WTC11 (cell line): ENCODE data around the gene RSPRY1. TPM values are rescaled to one million over a fixed set of nuclear protein-coding genes. Genes with fewer than 3 reads are reported as not detected.

Experiments used
- ATAC-seq: fragments of 200-7000 bp; cut with Tn5 transposase; 2 replicates; pipeline ENCODE4 v1.10.0; 2021; ENCODE audit warnings: mild to moderate bottlenecking, moderate library complexity
- CTCF ChIA-PET: fragments of 300-600 bp; sonication (Branson Sonifier 250); formaldehyde crosslinking; loops from one replicate; lab custom pipeline; 2021; ENCODE audit warnings: antibody characterized with exemption; lab: Charles Lee
- POLR2A ChIA-PET: fragments of 350-600 bp; sonication (Branson Sonifier 250); formaldehyde crosslinking; loops from one replicate; lab custom pipeline; 2021; ENCODE audit warnings: antibody characterized with exemption; lab: Charles Lee
- DNase-seq: peaks from one replicate; pipeline ENCODE4 v3.0.0; 2021; ENCODE audit warnings: low spot score
- H3K27ac Mint-ChIP-seq: 2 replicates; pipeline ENCODE4 v1.8.0; 2021; ENCODE audit warnings: mixed read lengths
- H3K27me3 Mint-ChIP-seq: 2 replicates; pipeline ENCODE4 v1.8.0; 2021; ENCODE audit warnings: low read depth, mild to moderate bottlenecking, moderate library complexity, mixed read lengths
- H3K36me3 Mint-ChIP-seq: 2 replicates; pipeline ENCODE4 v1.8.0; 2021; ENCODE audit warnings: mixed read lengths
- H3K4me1 Mint-ChIP-seq: 2 replicates; pipeline ENCODE4 v1.8.0; 2022; ENCODE audit warnings: mixed read lengths
- H3K4me3 Mint-ChIP-seq: 2 replicates; pipeline ENCODE4 v1.8.0; 2021; ENCODE audit warnings: mild to moderate bottlenecking, moderate library complexity, mixed read lengths
- H3K9me3 Mint-ChIP-seq: 2 replicates; pipeline ENCODE4 v1.8.0; 2021; ENCODE audit warnings: mixed read lengths
- ATF1 ChIP-seq: sonication (generic); formaldehyde crosslinking; IDR thresholded peaks from 2 replicates; pipeline ENCODE4 v1.8.1; 2023; ENCODE audit warnings: mild to moderate bottlenecking, moderate library complexity, missing genetic modification reagents
- FOXK1 ChIP-seq: sonication (generic); formaldehyde crosslinking; IDR thresholded peaks from 2 replicates; pipeline ENCODE4 v1.8.0; 2022; ENCODE audit warnings: mild to moderate bottlenecking, moderate library complexity, missing genetic modification reagents
- GRHL2 ChIP-seq: fragments of 250-450 bp; sonication (Bioruptor Pico); IDR thresholded peaks from 2 replicates; pipeline ENCODE4 v1.8.0; 2022; ENCODE audit warnings: mild to moderate bottlenecking, moderate library complexity; ENCODE audit not compliant: insufficient replicate concordance, severe bottlenecking
- JUN ChIP-seq: sonication (generic); formaldehyde crosslinking; IDR thresholded peaks from 2 replicates; pipeline ENCODE4 v1.8.0; 2023; ENCODE audit warnings: mild to moderate bottlenecking, missing genetic modification reagents
- MYBL2 ChIP-seq: sonication (generic); formaldehyde crosslinking; IDR thresholded peaks from 2 replicates; pipeline ENCODE4 v1.8.1; 2023; ENCODE audit warnings: mild to moderate bottlenecking, moderate library complexity, missing genetic modification reagents
- NR2C2 ChIP-seq: sonication (generic); formaldehyde crosslinking; IDR thresholded peaks from 2 replicates; pipeline ENCODE4 v1.8.0; 2022; ENCODE audit warnings: mild to moderate bottlenecking, missing genetic modification reagents
- OVOL2 ChIP-seq: fragments of 250-450 bp; sonication (Bioruptor Pico); IDR thresholded peaks from 2 replicates; pipeline ENCODE4 v1.9.0; 2021; ENCODE audit warnings: mild to moderate bottlenecking, borderline replicate concordance
- TCF7 ChIP-seq: sonication (generic); formaldehyde crosslinking; IDR thresholded peaks from 2 replicates; pipeline ENCODE4 v1.8.0; 2022; ENCODE audit warnings: mild to moderate bottlenecking, low read depth, missing genetic modification reagents, moderate library complexity
- TP53 ChIP-seq: sonication (generic); formaldehyde crosslinking; IDR thresholded peaks from 2 replicates; pipeline ENCODE4 v1.8.1; 2023; ENCODE audit warnings: mild to moderate bottlenecking, missing genetic modification reagents
- ZBTB21 ChIP-seq: sonication (generic); formaldehyde crosslinking; IDR thresholded peaks from 2 replicates; pipeline ENCODE4 v1.8.1; 2023; ENCODE audit warnings: mild to moderate bottlenecking, missing genetic modification reagents, borderline replicate concordance
- ZNF219 ChIP-seq: sonication (generic); formaldehyde crosslinking; IDR thresholded peaks from 2 replicates; pipeline ENCODE4 v1.8.0; 2023; ENCODE audit warnings: missing genetic modification reagents, mild to moderate bottlenecking, borderline replicate concordance
- ZNF423 ChIP-seq: fragments of 250-450 bp; sonication (Bioruptor Pico); IDR thresholded peaks from 2 replicates; pipeline ENCODE4 v2.1.2; 2022; ENCODE audit warnings: mild to moderate bottlenecking, moderate library complexity
- total RNA-seq: library from RNA; stranded (reverse); gene quantifications from 3 replicates; pipeline ENCODE4 v1.2.3, GENCODE V29; 2021
- TF ChIP-seq, protein P1 (sequence below): sonication (generic); formaldehyde crosslinking; IDR thresholded peaks from 2 replicates; pipeline ENCODE4 v1.8.1; 2023; ENCODE audit warnings: mild to moderate bottlenecking, missing genetic modification reagents
- TF ChIP-seq, protein P2 (sequence below): fragments of 250-450 bp; sonication (Bioruptor Pico); IDR thresholded peaks from 2 replicates; pipeline ENCODE4 v1.9.0; 2021; ENCODE audit warnings: moderate library complexity, mild to moderate bottlenecking, inconsistent platforms, borderline replicate concordance
- TF ChIP-seq, protein P3 (sequence below): fragments of 250-450 bp; sonication (Bioruptor Pico); IDR thresholded peaks from 2 replicates; pipeline ENCODE4 v2.1.2; 2022; ENCODE audit warnings: mild to moderate bottlenecking, moderate library complexity
- TF ChIP-seq, protein P4 (sequence below): fragments of 250-450 bp; sonication (Bioruptor Pico); IDR thresholded peaks from 2 replicates; pipeline ENCODE4 v1.9.0; 2021; ENCODE audit warnings: mild to moderate bottlenecking, borderline replicate concordance
- TF ChIP-seq, protein P5 (sequence below): sonication (generic); formaldehyde crosslinking; IDR thresholded peaks from 2 replicates; pipeline ENCODE4 v1.8.0; 2023; ENCODE audit warnings: missing genetic modification reagents, mild to moderate bottlenecking, borderline replicate concordance
- TF ChIP-seq, protein P6 (sequence below): sonication (generic); formaldehyde crosslinking; IDR thresholded peaks from 2 replicates; pipeline ENCODE4 v1.8.1; 2022; ENCODE audit warnings: low read depth, mild to moderate bottlenecking, moderate library complexity, missing genetic modification reagents, borderline replicate concordance

RSPRY1 gene
- total RNA-seq, 1 experiment from 2014 or later = 26.8 TPM

DNA sequence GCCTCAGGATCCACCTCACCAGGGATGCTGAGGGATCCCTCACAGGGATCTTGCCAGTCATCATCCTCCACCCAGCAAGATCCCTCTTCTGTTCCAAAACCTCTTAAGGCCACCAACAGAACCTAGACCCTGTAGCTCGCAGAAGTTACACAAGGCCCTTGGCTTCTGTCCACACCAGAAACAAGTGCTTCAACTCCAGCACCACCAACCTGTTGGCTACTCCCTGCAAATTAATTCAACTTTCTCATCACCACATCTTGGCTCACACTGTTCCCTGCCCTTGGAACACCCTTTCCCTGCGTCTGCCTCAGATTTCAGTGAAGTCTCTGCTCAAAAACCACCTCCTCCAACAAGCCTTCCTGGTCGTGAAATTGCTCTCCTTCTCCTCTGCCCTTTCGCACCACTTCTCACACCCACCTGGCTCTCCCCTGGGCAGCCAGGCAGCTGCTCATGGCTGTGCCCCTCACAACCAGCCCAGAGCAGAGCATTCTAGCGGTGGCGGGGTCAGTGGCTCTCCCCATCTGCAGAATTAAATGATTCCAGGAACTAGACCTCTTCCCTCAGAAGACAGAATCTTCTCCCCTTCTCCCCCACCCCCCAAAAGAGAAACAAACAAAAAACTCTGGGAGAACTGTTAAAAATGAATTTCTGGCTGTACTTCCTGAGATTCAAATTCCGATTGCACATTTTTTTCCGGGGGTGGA is 96.5 kb downstream of the RSPRY1 start:
- Mint-ChIP-seq H3K27me3 (peaks cover 44% of the 10 kb centered on the region), H3K4me1 (peaks cover 9% of the 10 kb centered on the region), H3K4me3 (no peak overlapping the region), H3K9me3 (no peaks in the 10 kb centered on the region), H3K36me3 (no peaks in the 10 kb centered on the region), H3K27ac (no peak overlapping the region)
- ATAC-seq = no peak
- ChIA-PET CTCF (interaction anchor here (1.2 to 2.7 kb wide), 3 partner anchors 134 to 190 kb away, joined by 4 to 7 read pairs (median 4); partner anchors contain the start of gene CPNE2), POLR2A (no interaction called here)
- no peak for DNase-seq
- no peak for TF ChIP-seq FOXK1 (CRISPR knock-in tag)
- TF ChIP-seq TCF7 (CRISPR knock-in tag) = no peak
- TF ChIP-seq, protein P1, sequence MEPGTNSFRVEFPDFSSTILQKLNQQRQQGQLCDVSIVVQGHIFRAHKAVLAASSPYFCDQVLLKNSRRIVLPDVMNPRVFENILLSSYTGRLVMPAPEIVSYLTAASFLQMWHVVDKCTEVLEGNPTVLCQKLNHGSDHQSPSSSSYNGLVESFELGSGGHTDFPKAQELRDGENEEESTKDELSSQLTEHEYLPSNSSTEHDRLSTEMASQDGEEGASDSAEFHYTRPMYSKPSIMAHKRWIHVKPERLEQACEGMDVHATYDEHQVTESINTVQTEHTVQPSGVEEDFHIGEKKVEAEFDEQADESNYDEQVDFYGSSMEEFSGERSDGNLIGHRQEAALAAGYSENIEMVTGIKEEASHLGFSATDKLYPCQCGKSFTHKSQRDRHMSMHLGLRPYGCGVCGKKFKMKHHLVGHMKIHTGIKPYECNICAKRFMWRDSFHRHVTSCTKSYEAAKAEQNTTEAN (CRISPR knock-in tag) = no peak
- no peak for TF ChIP-seq GRHL2 (CRISPR knock-in tag)
- TF ChIP-seq, protein P2, sequence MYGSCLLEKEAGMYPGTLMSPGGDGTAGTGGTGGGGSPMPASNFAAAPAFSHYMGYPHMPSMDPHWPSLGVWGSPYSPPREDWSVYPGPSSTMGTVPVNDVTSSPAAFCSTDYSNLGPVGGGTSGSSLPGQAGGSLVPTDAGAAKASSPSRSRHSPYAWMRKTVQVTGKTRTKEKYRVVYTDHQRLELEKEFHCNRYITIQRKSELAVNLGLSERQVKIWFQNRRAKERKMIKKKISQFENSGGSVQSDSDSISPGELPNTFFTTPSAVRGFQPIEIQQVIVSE (CRISPR knock-in tag) = no peak
- TF ChIP-seq, protein P3, sequence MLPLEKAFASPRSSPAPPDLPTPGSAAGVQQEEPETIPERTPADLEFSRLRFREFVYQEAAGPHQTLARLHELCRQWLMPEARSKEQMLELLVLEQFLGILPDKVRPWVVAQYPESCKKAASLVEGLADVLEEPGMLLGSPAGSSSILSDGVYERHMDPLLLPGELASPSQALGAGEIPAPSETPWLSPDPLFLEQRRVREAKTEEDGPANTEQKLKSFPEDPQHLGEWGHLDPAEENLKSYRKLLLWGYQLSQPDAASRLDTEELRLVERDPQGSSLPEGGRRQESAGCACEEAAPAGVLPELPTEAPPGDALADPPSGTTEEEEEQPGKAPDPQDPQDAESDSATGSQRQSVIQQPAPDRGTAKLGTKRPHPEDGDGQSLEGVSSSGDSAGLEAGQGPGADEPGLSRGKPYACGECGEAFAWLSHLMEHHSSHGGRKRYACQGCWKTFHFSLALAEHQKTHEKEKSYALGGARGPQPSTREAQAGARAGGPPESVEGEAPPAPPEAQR = no peak
- TF ChIP-seq ZNF219 = no peak
- no peak for TF ChIP-seq TP53 (CRISPR knock-in tag)
- TF ChIP-seq NR2C2 (CRISPR knock-in tag) = no peak
- TF ChIP-seq JUN (CRISPR knock-in tag) = no peak
- TF ChIP-seq ZNF423 (CRISPR knock-in tag) = no peak
- TF ChIP-seq, protein P4, sequence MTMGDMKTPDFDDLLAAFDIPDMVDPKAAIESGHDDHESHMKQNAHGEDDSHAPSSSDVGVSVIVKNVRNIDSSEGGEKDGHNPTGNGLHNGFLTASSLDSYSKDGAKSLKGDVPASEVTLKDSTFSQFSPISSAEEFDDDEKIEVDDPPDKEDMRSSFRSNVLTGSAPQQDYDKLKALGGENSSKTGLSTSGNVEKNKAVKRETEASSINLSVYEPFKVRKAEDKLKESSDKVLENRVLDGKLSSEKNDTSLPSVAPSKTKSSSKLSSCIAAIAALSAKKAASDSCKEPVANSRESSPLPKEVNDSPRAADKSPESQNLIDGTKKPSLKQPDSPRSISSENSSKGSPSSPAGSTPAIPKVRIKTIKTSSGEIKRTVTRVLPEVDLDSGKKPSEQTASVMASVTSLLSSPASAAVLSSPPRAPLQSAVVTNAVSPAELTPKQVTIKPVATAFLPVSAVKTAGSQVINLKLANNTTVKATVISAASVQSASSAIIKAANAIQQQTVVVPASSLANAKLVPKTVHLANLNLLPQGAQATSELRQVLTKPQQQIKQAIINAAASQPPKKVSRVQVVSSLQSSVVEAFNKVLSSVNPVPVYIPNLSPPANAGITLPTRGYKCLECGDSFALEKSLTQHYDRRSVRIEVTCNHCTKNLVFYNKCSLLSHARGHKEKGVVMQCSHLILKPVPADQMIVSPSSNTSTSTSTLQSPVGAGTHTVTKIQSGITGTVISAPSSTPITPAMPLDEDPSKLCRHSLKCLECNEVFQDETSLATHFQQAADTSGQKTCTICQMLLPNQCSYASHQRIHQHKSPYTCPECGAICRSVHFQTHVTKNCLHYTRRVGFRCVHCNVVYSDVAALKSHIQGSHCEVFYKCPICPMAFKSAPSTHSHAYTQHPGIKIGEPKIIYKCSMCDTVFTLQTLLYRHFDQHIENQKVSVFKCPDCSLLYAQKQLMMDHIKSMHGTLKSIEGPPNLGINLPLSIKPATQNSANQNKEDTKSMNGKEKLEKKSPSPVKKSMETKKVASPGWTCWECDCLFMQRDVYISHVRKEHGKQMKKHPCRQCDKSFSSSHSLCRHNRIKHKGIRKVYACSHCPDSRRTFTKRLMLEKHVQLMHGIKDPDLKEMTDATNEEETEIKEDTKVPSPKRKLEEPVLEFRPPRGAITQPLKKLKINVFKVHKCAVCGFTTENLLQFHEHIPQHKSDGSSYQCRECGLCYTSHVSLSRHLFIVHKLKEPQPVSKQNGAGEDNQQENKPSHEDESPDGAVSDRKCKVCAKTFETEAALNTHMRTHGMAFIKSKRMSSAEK = no peak
- TF ChIP-seq ATF1 (CRISPR knock-in tag) = no peak
- TF ChIP-seq, protein P5, sequence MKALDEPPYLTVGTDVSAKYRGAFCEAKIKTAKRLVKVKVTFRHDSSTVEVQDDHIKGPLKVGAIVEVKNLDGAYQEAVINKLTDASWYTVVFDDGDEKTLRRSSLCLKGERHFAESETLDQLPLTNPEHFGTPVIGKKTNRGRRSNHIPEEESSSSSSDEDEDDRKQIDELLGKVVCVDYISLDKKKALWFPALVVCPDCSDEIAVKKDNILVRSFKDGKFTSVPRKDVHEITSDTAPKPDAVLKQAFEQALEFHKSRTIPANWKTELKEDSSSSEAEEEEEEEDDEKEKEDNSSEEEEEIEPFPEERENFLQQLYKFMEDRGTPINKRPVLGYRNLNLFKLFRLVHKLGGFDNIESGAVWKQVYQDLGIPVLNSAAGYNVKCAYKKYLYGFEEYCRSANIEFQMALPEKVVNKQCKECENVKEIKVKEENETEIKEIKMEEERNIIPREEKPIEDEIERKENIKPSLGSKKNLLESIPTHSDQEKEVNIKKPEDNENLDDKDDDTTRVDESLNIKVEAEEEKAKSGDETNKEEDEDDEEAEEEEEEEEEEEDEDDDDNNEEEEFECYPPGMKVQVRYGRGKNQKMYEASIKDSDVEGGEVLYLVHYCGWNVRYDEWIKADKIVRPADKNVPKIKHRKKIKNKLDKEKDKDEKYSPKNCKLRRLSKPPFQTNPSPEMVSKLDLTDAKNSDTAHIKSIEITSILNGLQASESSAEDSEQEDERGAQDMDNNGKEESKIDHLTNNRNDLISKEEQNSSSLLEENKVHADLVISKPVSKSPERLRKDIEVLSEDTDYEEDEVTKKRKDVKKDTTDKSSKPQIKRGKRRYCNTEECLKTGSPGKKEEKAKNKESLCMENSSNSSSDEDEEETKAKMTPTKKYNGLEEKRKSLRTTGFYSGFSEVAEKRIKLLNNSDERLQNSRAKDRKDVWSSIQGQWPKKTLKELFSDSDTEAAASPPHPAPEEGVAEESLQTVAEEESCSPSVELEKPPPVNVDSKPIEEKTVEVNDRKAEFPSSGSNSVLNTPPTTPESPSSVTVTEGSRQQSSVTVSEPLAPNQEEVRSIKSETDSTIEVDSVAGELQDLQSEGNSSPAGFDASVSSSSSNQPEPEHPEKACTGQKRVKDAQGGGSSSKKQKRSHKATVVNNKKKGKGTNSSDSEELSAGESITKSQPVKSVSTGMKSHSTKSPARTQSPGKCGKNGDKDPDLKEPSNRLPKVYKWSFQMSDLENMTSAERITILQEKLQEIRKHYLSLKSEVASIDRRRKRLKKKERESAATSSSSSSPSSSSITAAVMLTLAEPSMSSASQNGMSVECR = no peak
- TF ChIP-seq ZBTB21 (CRISPR knock-in tag) = no peak
- TF ChIP-seq, protein P6, sequence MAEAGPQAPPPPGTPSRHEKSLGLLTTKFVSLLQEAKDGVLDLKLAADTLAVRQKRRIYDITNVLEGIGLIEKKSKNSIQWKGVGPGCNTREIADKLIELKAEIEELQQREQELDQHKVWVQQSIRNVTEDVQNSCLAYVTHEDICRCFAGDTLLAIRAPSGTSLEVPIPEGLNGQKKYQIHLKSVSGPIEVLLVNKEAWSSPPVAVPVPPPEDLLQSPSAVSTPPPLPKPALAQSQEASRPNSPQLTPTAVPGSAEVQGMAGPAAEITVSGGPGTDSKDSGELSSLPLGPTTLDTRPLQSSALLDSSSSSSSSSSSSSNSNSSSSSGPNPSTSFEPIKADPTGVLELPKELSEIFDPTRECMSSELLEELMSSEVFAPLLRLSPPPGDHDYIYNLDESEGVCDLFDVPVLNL (CRISPR knock-in tag) = no peak
- no peak for TF ChIP-seq MYBL2 (CRISPR knock-in tag)
- no peak for TF ChIP-seq OVOL2
